K562 (cell line): Measurements from ENCODE around the gene OVOL1. TPM values are rescaled to one million over a fixed set of nuclear protein-coding genes. Genes with fewer than 3 reads are reported as not detected.

ENCODE experiments used
- ATAC-seq: fragments of 200-7000 bp; cut with Tn5 transposase; 3 replicates; pipeline ENCODE4 v1.9.1; 2020; ENCODE audit warnings: moderate library complexity
- BruUV-seq: library from RNA; stranded (reverse); fragments of 400-500 nt; replicated peaks from 2 replicates; lab custom pipeline; 2021; lab: Mats Ljungman, UMichigan
- CTCF ChIA-PET: fragments of 300-600 bp; formaldehyde crosslinking; extraction: SDS; loops from one replicate; lab custom pipeline; 2021; ENCODE audit warnings: low intra/inter-chr PET ratio; lab: Yijun Ruan, JAX
- POLR2A ChIA-PET: fragments of 300-600, 350-650 bp; sonication (Branson Sonifier 250); formaldehyde crosslinking; extraction: SDS; loops from one replicate; lab custom pipeline; 2021; ENCODE audit warnings: antibody characterized with exemption, inconsistent platforms; lab: Yijun Ruan, JAX
- DNase-seq, 4 experiments: peaks; one replicate each; pipeline versions ENCODE4 v3.0.0 to v3.0.0-alpha.2; 2011 to 2018; ENCODE audit warnings: low spot score in 3 of 4, mixed read lengths in 3 of 4; ENCODE audit errors: extremely low read depth in 1 of 4
- FAIRE-seq: peaks from 2 replicates; lab custom pipeline; 2011; peaks lifted over from hg19 to GRCh38; lab: Jason Lieb, UNC
- H2AFZ ChIP-seq: 2 replicates; pipeline ENCODE4 v1.6.0; 2011; ENCODE audit warnings: low read depth, low read length, control low read depth, inconsistent platforms
- H3K27ac ChIP-seq: fragments of 200-600 bp; 3 replicates; pipeline ENCODE4 v1.8.0; 2011; ENCODE audit warnings: low read depth, mild to moderate bottlenecking, control low read depth, inconsistent platforms, low read length, moderate library complexity, mixed read lengths; ENCODE audit errors: extremely low read depth
- H3K27me3 ChIP-seq, 2 experiments: fragments of 300-600 bp in 1 of 2; 2 replicates in 1 of 2; 3 replicates in 1 of 2; pipeline versions ENCODE4 v1.6.0 to v1.8.0; 2011; ENCODE audit warnings: inconsistent platforms in 2 of 2, low read length in 2 of 2, mild to moderate bottlenecking in 1 of 2, mixed read lengths in 1 of 2, moderate library complexity in 1 of 2; ENCODE audit not compliant: control insufficient read depth in 2 of 2, insufficient read depth in 2 of 2
- H3K36me3 ChIP-seq: fragments of 300-600 bp; 3 replicates; pipeline ENCODE4 v1.8.0; 2011; ENCODE audit warnings: mild to moderate bottlenecking, low read length, inconsistent platforms; ENCODE audit not compliant: control insufficient read depth, insufficient read depth
- H3K4me1 ChIP-seq, 2 experiments: fragments of 200-600 bp in 1 of 2; replicated peaks in 1 of 2; 2 replicates in 1 of 2; 3 replicates in 1 of 2; pipeline versions ENCODE4 v1.5.1 to v1.8.0; 2011; ENCODE audit warnings: inconsistent platforms in 2 of 2, low read length in 2 of 2, mild to moderate bottlenecking in 1 of 2, mixed read lengths in 1 of 2, moderate library complexity in 1 of 2; ENCODE audit not compliant: control insufficient read depth in 2 of 2, insufficient read depth in 2 of 2
- H3K4me2 ChIP-seq: 2 replicates; pipeline ENCODE4 v1.6.1; 2011; ENCODE audit warnings: low read length, control low read depth, inconsistent platforms, mixed read lengths; ENCODE audit not compliant: insufficient read depth
- H3K4me3 ChIP-seq: fragments of 200-600 bp; sonication (generic), shearing (Covaris generic); 2 replicates; pipeline ENCODE4 v1.5.1; 2016; ENCODE audit warnings: control low read depth, inconsistent platforms
- H3K79me2 ChIP-seq: fragments of 200-600 bp; 3 replicates; pipeline ENCODE4 v1.8.0; 2011; ENCODE audit warnings: low read length, inconsistent platforms; ENCODE audit not compliant: control insufficient read depth, insufficient read depth
- H3K9ac ChIP-seq, 2 experiments: 2 replicates each; pipeline versions ENCODE4 v1.6.0 to v1.6.1; 2011; ENCODE audit warnings: low read depth in 2 of 2, low read length in 2 of 2, control low read depth in 1 of 2, inconsistent platforms in 1 of 2, mild to moderate bottlenecking in 1 of 2, mixed read lengths in 1 of 2; ENCODE audit not compliant: insufficient read depth in 1 of 2
- H3K9me1 ChIP-seq: one replicate; pipeline ENCODE4 v1.6.0; 2011; ENCODE audit warnings: inconsistent platforms, mild to moderate bottlenecking, low read length, moderate library complexity; ENCODE audit not compliant: control insufficient read depth, insufficient read depth
- H3K9me3 ChIP-seq: replicated peaks from 2 replicates; pipeline ENCODE4 v1.5.1; 2011; ENCODE audit warnings: low read depth, low read length, inconsistent platforms; ENCODE audit not compliant: control insufficient read depth, insufficient read depth
- H4K20me1 ChIP-seq: replicated peaks from 2 replicates; pipeline ENCODE4 v1.6.1; 2011; ENCODE audit warnings: low read length, inconsistent platforms, mixed read lengths; ENCODE audit not compliant: control insufficient read depth, insufficient read depth
- CBFA2T3 ChIP-seq: fragments of 450-650 bp; IDR thresholded peaks from 2 replicates; pipeline ENCODE4 v1.6.1; 2017
- ETS2 ChIP-seq: IDR thresholded peaks from 2 replicates; pipeline ENCODE4 v1.6.1; 2016; ENCODE audit warnings: borderline replicate concordance, missing genetic modification characterization, mild to moderate bottlenecking, moderate library complexity, missing compliant biosample characterization; ENCODE audit not compliant: poor library complexity, severe bottlenecking
- GABPB1 ChIP-seq: sonication (generic); formaldehyde crosslinking; IDR thresholded peaks from 2 replicates; pipeline ENCODE4 v1.8.0; 2022; ENCODE audit warnings: mild to moderate bottlenecking, missing genetic modification reagents
- GTF2F1 ChIP-seq: IDR thresholded peaks from 2 replicates; pipeline ENCODE4 v1.6.1; 2011; ENCODE audit warnings: low read depth, low read length, improper control_type of control experiment
- HBP1 ChIP-seq: fragments of 450-650 bp; formaldehyde crosslinking; IDR thresholded peaks from 2 replicates; pipeline ENCODE4 v1.4.0; 2022; ENCODE audit warnings: missing genetic modification characterization
- NFE2 ChIP-seq: IDR thresholded peaks from 2 replicates; pipeline ENCODE4 v1.6.1; 2014; ENCODE audit warnings: antibody characterized with exemption, low read depth
- POLR2A ChIP-seq: fragments of 450-650 bp; conservative IDR thresholded peaks from 2 replicates; pipeline ENCODE4 v1.6.1; 2016
- POLR3A ChIP-seq: IDR thresholded peaks from 2 replicates; pipeline ENCODE4 v1.6.1; 2011; ENCODE audit warnings: borderline replicate concordance, mild to moderate bottlenecking, moderate library complexity; ENCODE audit not compliant: insufficient read length, insufficient read depth; ENCODE audit errors: extremely low read depth
- RHOXF2B ChIP-seq: fragments of 250-450 bp; sonication (Bioruptor Pico); conservative IDR thresholded peaks from 2 replicates; pipeline ENCODE4 v1.5.1; 2021
- TAL1 ChIP-seq: fragments of 450-650 bp; IDR thresholded peaks from 2 replicates; pipeline ENCODE4 v1.6.1; 2016; ENCODE audit warnings: mild to moderate bottlenecking
- ZBTB40 ChIP-seq, 2 experiments: fragments of 450-650 bp in 1 of 2; sonication (generic) in 1 of 2; formaldehyde crosslinking in 1 of 2; IDR thresholded peaks; 2 replicates each; pipeline versions ENCODE4 v1.7.1 to v1.9.0; 2016 to 2022; ENCODE audit warnings: inconsistent platforms in 1 of 2, mild to moderate bottlenecking in 1 of 2, missing genetic modification reagents in 1 of 2
- ZNF551 ChIP-seq: fragments of 250-450 bp; sonication (Bioruptor Pico); IDR thresholded peaks from 2 replicates; pipeline ENCODE4 v1.5.0; 2021; ENCODE audit warnings: mild to moderate bottlenecking, moderate library complexity
- WGBS: fragments of 100-300 bp; shearing (Covaris generic); methylation state at CpG from one replicate; pipeline ENCODE4 v1.1.6; 2016; ENCODE audit warnings: low coverage, mixed read lengths; ENCODE audit not compliant: insufficient coverage; ENCODE audit errors: missing lambda C conversion rate; 5-methylcytosine and 5-hydroxymethylcytosine counted together
- in situ Hi-C: fragments of 300-500 bp; cut with MboI; formaldehyde crosslinking; loops from 4 replicates; pipeline ENCODE4 v1.15.0; 2018; ENCODE audit warnings: inconsistent platforms, mixed read lengths
- intact Hi-C: fragments of 100-400 bp; cut with micrococcal nuclease; formaldehyde crosslinking; loops from 2 replicates; pipeline ENCODE4 v1.14.2; 2022
- polyA plus RNA-seq, 8 experiments: library from polyadenylated mRNA; depleted of rRNA in 4 of 8; stranded (reverse) in 5 of 8; unstranded in 3 of 8; fragments of >200 nt; fragmentation: Nextera tagmentation in 2 of 8; fragmentation: Illumina TruSeq in 1 of 8; extraction: Ambion mirVana in 2 of 8; extraction: Trizol in 1 of 8; gene quantifications; 2 replicates each; pipeline versions ENCODE4 v1.2.1 to v1.2.3, GENCODE V29; 2011 to 2014; ENCODE audit warnings: inconsistent platforms in 1 of 8, missing spikeins in 1 of 8
- total RNA-seq, 7 experiments: library from RNA; depleted of rRNA in 6 of 7; stranded (reverse); fragments of >200 nt in 6 of 7; fragmentation: Illumina TruSeq in 2 of 7; extraction: Trizol in 2 of 7; gene quantifications; 2 replicates each; pipeline versions ENCODE4 v1.2.1 to v1.2.3, GENCODE V29; 2011 to 2021; ENCODE audit warnings: low replicate concordance in 1 of 7
- TF ChIP-seq, protein P1 (sequence below): sonication (generic); formaldehyde crosslinking; IDR thresholded peaks from 2 replicates; pipeline ENCODE4 v1.8.0; 2022; ENCODE audit warnings: missing genetic modification reagents, mild to moderate bottlenecking, borderline replicate concordance

OVOL1 gene
- total and polyA plus RNA-seq, 9 of the 15 experiments (the other 6 are each of a cell fraction or from before 2014, with no cell fraction given) = 0.09 TPM; not detected in 8

- H3K4me1 ChIP-seq = no peaks in the 10 kb centered on the region; a peak in 1 of 5 replicates
- no peak for DNase-seq
- 73% methylated on average over 4 of the region's 4 CpGs for WGBS
- H3K27ac ChIP-seq = no peak overlapping the region
- no peak for ATAC-seq
- no peaks in the 10 kb centered on the region for H3K9me1 ChIP-seq
- no peak overlapping the region for H2AFZ ChIP-seq
- no peaks in the 10 kb centered on the region for H3K9me3 ChIP-seq
- H3K79me2 ChIP-seq = no peaks in the 10 kb centered on the region
- no peak overlapping the region for H3K9ac ChIP-seq
- H3K4me2 ChIP-seq = no peak overlapping the region
- ChIA-PET POLR2A (interaction anchor here (6.4 kb wide), 1 partner anchor 9 kb away, joined by 67 read pairs; no protein-coding TSS in a partner anchor), CTCF (no interaction called here)
- no peak for FAIRE-seq
- BruUV-seq = no TSS peak
- no peaks in the 10 kb centered on the region for H3K36me3 ChIP-seq
- no peak overlapping the region for H3K4me3 ChIP-seq
- H4K20me1 ChIP-seq = no peaks in the 10 kb centered on the region
- intact Hi-C loops (no loop called here), in situ Hi-C loops (no loop called here)
- no peaks in the 10 kb centered on the region for H3K27me3 ChIP-seq
- TF ChIP-seq ZNF551 (CRISPR knock-in tag) (no peak), POLR2A (no peak), ETS2 (tag) (no peak), GABPB1 (CRISPR knock-in tag) (no peak), ZBTB40 (IDR thresholded peaks at IDR 0.05) (no peak), ZBTB40 (CRISPR knock-in tag; IDR thresholded peaks at IDR 0.05) (no peak), RHOXF2B (no peak), TAL1 (no peak), POLR3A (no peak), GTF2F1 (no peak), NFE2 (no peak), HBP1 (CRISPR knock-in tag) (no peak), CBFA2T3 (no peak)
- TF ChIP-seq, protein P1, sequence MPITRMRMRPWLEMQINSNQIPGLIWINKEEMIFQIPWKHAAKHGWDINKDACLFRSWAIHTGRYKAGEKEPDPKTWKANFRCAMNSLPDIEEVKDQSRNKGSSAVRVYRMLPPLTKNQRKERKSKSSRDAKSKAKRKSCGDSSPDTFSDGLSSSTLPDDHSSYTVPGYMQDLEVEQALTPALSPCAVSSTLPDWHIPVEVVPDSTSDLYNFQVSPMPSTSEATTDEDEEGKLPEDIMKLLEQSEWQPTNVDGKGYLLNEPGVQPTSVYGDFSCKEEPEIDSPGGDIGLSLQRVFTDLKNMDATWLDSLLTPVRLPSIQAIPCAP = no peak
Observed at GRCh38 chr11:65842144-65842543, 55.3 kb downstream of the OVOL1 start.
